ENCODE measurements around the gene OSTC. TPM values are rescaled to one million over a fixed set of nuclear protein-coding genes. Genes with fewer than 3 reads are reported as not detected.

The OSTC gene
- total and polyA plus RNA-seq, 10 donors: 53.8 to 105 (median 62.4) TPM

- Histone ChIP-seq H3K27me3 (replicated peaks in 1 of 7) (no peaks in the 10 kb centered on the region), H3K36me3 (peaks cover 0 to 72% (median 51%) of the 10 kb centered on the region in 6 donors), H3K4me3 (no peak overlapping the region), H3K9me3 (no peaks in the 10 kb centered on the region), H3K4me1 (no peaks in the 10 kb centered on the region), H3K27ac (no peak overlapping the region)
- 86 to 95% (median 90%) methylated on average over 8 of the region's 8 CpGs for WGBS, 5 donors
- intact Hi-C loops (cut with DNase I; ENCODE audit: low total_unique reads): no loop called here
- TF ChIP-seq POLR2A (IDR thresholded peaks at IDR 0.05): no peak
- TF ChIP-seq CTCF (IDR thresholded peaks at IDR 0.05 in 8 of 11, conservative IDR thresholded peaks at IDR 0.05 in 3 of 11): no peak
- TF ChIP-seq POLR2AphosphoS5 (IDR thresholded peaks at IDR 0.05): no peak
- DNase-seq: no peak
Observed at GRCh38 chr4:108635070-108635655, 15.2 kb upstream of the OSTC start.

- TF ChIP-seq POLR2AphosphoS5 (IDR thresholded peaks at IDR 0.05) (no peak), CTCF (IDR thresholded peaks at IDR 0.05 in 8 of 11, conservative IDR thresholded peaks at IDR 0.05 in 3 of 11) (no peak), POLR2A (IDR thresholded peaks at IDR 0.05) (no peak)
- Histone ChIP-seq H3K36me3 (peaks cover 0 to 61% (median 40%) of the 10 kb centered on the region in 6 donors), H3K4me1 (no peaks in the 10 kb centered on the region), H3K9me3 (no peaks in the 10 kb centered on the region), H3K27ac (no peak overlapping the region), H3K27me3 (replicated peaks in 1 of 7) (no peaks in the 10 kb centered on the region), H3K4me3 (no peak overlapping the region)
- intact Hi-C loops (cut with DNase I; ENCODE audit: low total_unique reads): no loop called here
- DNase-seq: no peak
- 87 to 100% (median 89%) methylated on average over 1 of the region's 1 CpG for WGBS, 5 donors
Observed at GRCh38 chr4:108636246-108636645, 14.2 kb upstream of the OSTC start.

GRCh38 chr4:108637856-108638255, 12.5 kb upstream of the OSTC start:
- H3K27ac ChIP-seq: no peak overlapping the region
- intact Hi-C loops (cut with DNase I; ENCODE audit: low total_unique reads): no loop called here
- H3K9me3 ChIP-seq: no peaks in the 10 kb centered on the region
- TF ChIP-seq POLR2AphosphoS5 (IDR thresholded peaks at IDR 0.05): no peak
- TF ChIP-seq POLR2A (IDR thresholded peaks at IDR 0.05): no peak
- TF ChIP-seq CTCF (IDR thresholded peaks at IDR 0.05 in 8 of 11, conservative IDR thresholded peaks at IDR 0.05 in 3 of 11): no peak
- no peak overlapping the region for H3K4me3 ChIP-seq
- no peaks in the 10 kb centered on the region for H3K4me1 ChIP-seq
- DNase-seq: no peak
- peaks cover 0 to 45% (median 27%) of the 10 kb centered on the region in 6 donors for H3K36me3 ChIP-seq
- WGBS, 5 donors: 66 to 80% (median 67%) methylated on average over 2 of the region's 2 CpGs
- no peaks in the 10 kb centered on the region for H3K27me3 ChIP-seq (replicated peaks in 1 of 7)

GRCh38 chr4:108644237-108644636, 6.2 kb upstream of the OSTC start:
- H3K9me3 ChIP-seq: no peaks in the 10 kb centered on the region
- WGBS, 5 donors: 79 to 95% (median 91%) methylated on average over 1 of the region's 1 CpG
- H3K4me1 ChIP-seq: no peaks in the 10 kb centered on the region
- no peak overlapping the region for H3K27ac ChIP-seq
- no peak overlapping the region for H3K4me3 ChIP-seq
- TF ChIP-seq POLR2A (IDR thresholded peaks at IDR 0.05) (no peak), POLR2AphosphoS5 (IDR thresholded peaks at IDR 0.05) (no peak), CTCF (IDR thresholded peaks at IDR 0.05 in 8 of 11, conservative IDR thresholded peaks at IDR 0.05 in 3 of 11) (no peak)
- intact Hi-C loops (cut with DNase I; ENCODE audit: low total_unique reads): loop anchor here (10.0 kb wide), 1 partner anchor 1171 kb away; the partner anchor contains the start of gene GAR1
- H3K27me3 ChIP-seq (replicated peaks in 1 of 7): no peaks in the 10 kb centered on the region
- H3K36me3 ChIP-seq: no peaks in the 10 kb centered on the region
- DNase-seq: no peak

All from spleen (tissue), 11 donors.